Neural cell (in vitro differentiated cells): Measurements from ENCODE around the gene NOS1AP.

Experiments used
- MXI1 ChIP-seq: fragments of 450-650 bp; conservative IDR thresholded peaks from 2 replicates; pipeline ENCODE4 v1.6.1; 2014; ENCODE audit warnings: antibody characterized with exemption, mild to moderate bottlenecking; ENCODE audit not compliant: poor library complexity, severe bottlenecking
- TF ChIP-seq, protein P1 (sequence below): fragments of 450-650 bp; IDR thresholded peaks from 2 replicates; pipeline ENCODE4 v1.5.1; 2014; ENCODE audit warnings: antibody characterized with exemption, mild to moderate bottlenecking, moderate library complexity; ENCODE audit not compliant: poor library complexity, severe bottlenecking

DNA sequence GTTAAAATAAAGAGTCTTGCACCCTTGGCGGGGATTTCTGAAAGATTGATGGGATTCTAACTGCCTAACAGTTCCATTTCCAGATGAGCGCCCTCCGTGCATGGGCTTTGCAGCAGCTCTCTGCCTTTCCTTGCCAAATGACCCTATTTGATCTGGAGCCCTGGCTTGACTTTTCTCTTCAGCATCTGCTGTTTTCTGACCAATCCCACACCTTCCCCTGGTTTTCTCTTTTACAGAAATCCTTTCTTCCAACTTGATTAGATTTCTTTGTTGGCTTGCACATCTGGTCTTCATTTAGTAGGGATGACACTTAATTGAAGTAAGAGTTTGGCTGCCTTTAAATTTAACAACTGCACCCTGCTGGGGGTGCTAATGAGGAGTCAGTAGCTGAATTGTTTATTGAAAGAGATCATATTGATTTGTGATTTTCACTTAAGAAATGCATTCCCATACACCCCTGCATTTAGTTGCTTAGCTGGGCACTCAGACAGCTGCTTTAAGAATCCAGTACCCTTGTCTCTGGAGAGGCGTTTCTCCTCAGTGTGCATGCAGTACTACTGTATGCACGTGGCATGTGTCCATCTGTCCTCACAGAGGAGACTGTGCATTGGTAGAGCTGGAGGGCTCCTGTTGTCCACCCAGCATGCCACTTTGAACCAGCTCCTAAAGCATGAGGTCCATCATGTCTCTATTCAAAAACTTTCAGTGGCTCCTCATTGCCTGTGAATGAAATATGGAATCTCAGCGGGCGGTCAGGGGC lies 99.7 kb downstream of the NOS1AP start:
- TF ChIP-seq, protein P1, sequence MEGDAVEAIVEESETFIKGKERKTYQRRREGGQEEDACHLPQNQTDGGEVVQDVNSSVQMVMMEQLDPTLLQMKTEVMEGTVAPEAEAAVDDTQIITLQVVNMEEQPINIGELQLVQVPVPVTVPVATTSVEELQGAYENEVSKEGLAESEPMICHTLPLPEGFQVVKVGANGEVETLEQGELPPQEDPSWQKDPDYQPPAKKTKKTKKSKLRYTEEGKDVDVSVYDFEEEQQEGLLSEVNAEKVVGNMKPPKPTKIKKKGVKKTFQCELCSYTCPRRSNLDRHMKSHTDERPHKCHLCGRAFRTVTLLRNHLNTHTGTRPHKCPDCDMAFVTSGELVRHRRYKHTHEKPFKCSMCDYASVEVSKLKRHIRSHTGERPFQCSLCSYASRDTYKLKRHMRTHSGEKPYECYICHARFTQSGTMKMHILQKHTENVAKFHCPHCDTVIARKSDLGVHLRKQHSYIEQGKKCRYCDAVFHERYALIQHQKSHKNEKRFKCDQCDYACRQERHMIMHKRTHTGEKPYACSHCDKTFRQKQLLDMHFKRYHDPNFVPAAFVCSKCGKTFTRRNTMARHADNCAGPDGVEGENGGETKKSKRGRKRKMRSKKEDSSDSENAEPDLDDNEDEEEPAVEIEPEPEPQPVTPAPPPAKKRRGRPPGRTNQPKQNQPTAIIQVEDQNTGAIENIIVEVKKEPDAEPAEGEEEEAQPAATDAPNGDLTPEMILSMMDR, result no peak
- no peak for TF ChIP-seq MXI1
